Neuronal stem cell (in vitro differentiated cells): ENCODE measurements around the gene PXDN.

Source experiments
- DNase-seq: peaks from one replicate; pipeline ENCODE4 v3.0.0-alpha.2; 2013; ENCODE audit warnings: low spot score
- H2AFZ ChIP-seq: one replicate; pipeline ENCODE4 v1.6.1; 2013; ENCODE audit warnings: mild to moderate bottlenecking, low read length, inconsistent platforms
- H2AK5ac ChIP-seq: 2 replicates; pipeline ENCODE4 v1.6.1; 2013; ENCODE audit warnings: low read depth, mild to moderate bottlenecking, inconsistent platforms, low read length, moderate library complexity, mixed read lengths
- H2BK120ac ChIP-seq: 2 replicates; pipeline ENCODE4 v1.6.1; 2013; ENCODE audit warnings: low read depth, mild to moderate bottlenecking, inconsistent platforms, low read length, moderate library complexity, mixed read lengths
- H2BK12ac ChIP-seq: one replicate; pipeline ENCODE4 v1.6.1; 2013; ENCODE audit warnings: low read length, inconsistent platforms
- H2BK15ac ChIP-seq: 2 replicates; pipeline ENCODE4 v1.6.1; 2013; ENCODE audit warnings: mild to moderate bottlenecking, low read length, inconsistent platforms, mixed read lengths
- H2BK5ac ChIP-seq: one replicate; pipeline ENCODE4 v1.6.1; 2013; ENCODE audit warnings: inconsistent platforms, mild to moderate bottlenecking, low read length, moderate library complexity
- H3K14ac ChIP-seq: one replicate; pipeline ENCODE4 v1.6.1; 2013; ENCODE audit warnings: low read length, inconsistent platforms
- H3K18ac ChIP-seq: 2 replicates; pipeline ENCODE4 v1.6.1; 2013; ENCODE audit warnings: low read length, inconsistent platforms
- H3K23ac ChIP-seq: 2 replicates; pipeline ENCODE4 v1.6.1; 2013; ENCODE audit warnings: low read depth, mild to moderate bottlenecking, mixed read lengths, low read length, inconsistent platforms; ENCODE audit not compliant: poor library complexity
- H3K27ac ChIP-seq: replicated peaks from 3 replicates; pipeline ENCODE4 v1.5.1; 2013; ENCODE audit warnings: low read length, inconsistent platforms
- H3K27me3 ChIP-seq, 3 experiments: 2 replicates each; pipeline ENCODE4 v1.6.1; 2013; ENCODE audit warnings: low read length in 3 of 3, mild to moderate bottlenecking in 2 of 3, inconsistent platforms in 1 of 3, low read depth in 1 of 3, mixed read lengths in 1 of 3, moderate library complexity in 1 of 3; ENCODE audit not compliant: control insufficient read depth in 3 of 3, insufficient read depth in 3 of 3
- H3K36me3 ChIP-seq, 2 donors: replicated peaks in 1 of 2; 2 replicates each; pipeline ENCODE4 v1.6.1; 2013; ENCODE audit warnings: low read length in 2 of 2; ENCODE audit not compliant: control insufficient read depth in 2 of 2, insufficient read depth in 2 of 2
- H3K4ac ChIP-seq: 2 replicates; pipeline ENCODE4 v1.6.1; 2013; ENCODE audit warnings: inconsistent platforms, mild to moderate bottlenecking, low read length, moderate library complexity
- H3K4me1 ChIP-seq, 2 donors: 1 replicate in 1 of 2; 2 replicates in 1 of 2; pipeline ENCODE4 v1.6.1; 2013; ENCODE audit warnings: low read length in 2 of 2, low read depth in 1 of 2; ENCODE audit not compliant: control insufficient read depth in 2 of 2, insufficient read depth in 1 of 2
- H3K4me2 ChIP-seq: one replicate; pipeline ENCODE4 v1.6.1; 2013; ENCODE audit warnings: mild to moderate bottlenecking, low read length, inconsistent platforms; ENCODE audit not compliant: insufficient read depth, poor library complexity, severe bottlenecking
- H3K4me3 ChIP-seq, 2 donors: 2 replicates each; pipeline ENCODE4 v1.5.1; 2013; ENCODE audit warnings: low read length in 2 of 2, mild to moderate bottlenecking in 2 of 2, inconsistent platforms in 1 of 2, moderate library complexity in 1 of 2
- H3K79me1 ChIP-seq: one replicate; pipeline ENCODE4 v1.6.1; 2013; ENCODE audit warnings: low read depth, mild to moderate bottlenecking, inconsistent platforms, low read length, moderate library complexity
- H3K9ac ChIP-seq: one replicate; pipeline ENCODE4 v1.6.1; 2013; ENCODE audit warnings: mild to moderate bottlenecking, low read depth, low read length, inconsistent platforms; ENCODE audit not compliant: poor library complexity
- H3K9me3 ChIP-seq, 2 donors: replicated peaks in 1 of 2; 2 replicates each; pipeline versions ENCODE3 to v1.6.1; 2013; ENCODE audit warnings: low read length in 2 of 2, mild to moderate bottlenecking in 2 of 2, inconsistent platforms in 1 of 2, low read depth in 1 of 2, mixed read lengths in 1 of 2, moderate library complexity in 1 of 2; ENCODE audit not compliant: control insufficient read depth in 2 of 2, insufficient read depth in 1 of 2
- H4K8ac ChIP-seq: one replicate; pipeline ENCODE4 v1.6.1; 2013; ENCODE audit warnings: low read depth, mild to moderate bottlenecking, inconsistent platforms, low read length, moderate library complexity
- H4K91ac ChIP-seq: one replicate; pipeline ENCODE4 v1.6.1; 2013; ENCODE audit warnings: low read length, low read depth, mild to moderate bottlenecking, inconsistent platforms; ENCODE audit not compliant: poor library complexity
- WGBS, 2 donors: extraction: QIAGEN DNeasy Blood & Tissue Kit; methylation state at CpG; one replicate each; pipeline ENCODE4 v1.1.7; 2013; ENCODE audit warnings: missing lambda C conversion rate in 2 of 2, mixed read lengths in 1 of 2; ENCODE audit not compliant: insufficient read length in 2 of 2, insufficient replicate concordance in 1 of 2; ENCODE audit errors: extremely low coverage in 2 of 2; 5-methylcytosine and 5-hydroxymethylcytosine counted together

Gene PXDN

DNA sequence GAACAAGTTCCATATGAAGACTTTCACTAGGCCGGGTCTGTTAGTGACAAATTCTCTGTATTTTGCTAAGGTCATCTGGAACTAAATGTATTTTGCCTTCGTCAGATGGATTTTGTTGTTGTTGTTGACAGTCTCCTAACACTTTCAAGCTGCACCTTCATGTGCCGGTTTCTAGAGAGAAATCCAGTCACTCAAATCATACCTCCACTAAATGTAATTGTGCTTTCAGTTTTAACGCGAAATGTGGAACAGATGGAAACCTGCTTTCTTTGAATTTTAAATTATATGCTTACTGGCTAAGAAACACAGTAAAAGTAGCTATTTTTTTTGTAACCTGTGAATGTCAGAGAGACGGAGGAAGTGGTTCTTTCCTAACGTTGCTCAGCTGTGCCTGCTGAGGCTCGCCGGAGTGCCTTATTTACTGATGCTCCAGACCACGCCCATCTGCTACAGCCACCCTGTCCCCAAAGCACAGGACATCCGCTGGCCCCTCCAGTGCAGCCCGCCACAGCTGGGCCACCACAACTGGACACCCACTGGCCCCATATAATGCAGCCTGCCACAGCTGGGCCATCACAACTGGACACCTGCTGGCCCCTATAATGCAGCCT lies 134.7 kb downstream of the PXDN start:
- Histone ChIP-seq H3K9me3 (no peaks in the 10 kb centered on the region), H4K91ac (no peak overlapping the region), H3K27ac (no peak overlapping the region), H2BK5ac (peak overlapping the region; percentile 59), H2AK5ac (peak overlapping the region; percentile 65), H3K4me3 (no peak overlapping the region), H4K8ac (no peak overlapping the region), H3K4me2 (no peak overlapping the region), H3K14ac (peak overlapping the region; percentile 94), H3K4me1 (peaks cover 4 to 14% of the 10 kb centered on the region in 2 donors), H2BK120ac (no peak overlapping the region), H2BK12ac (no peak overlapping the region), H3K79me1 (no peaks in the 10 kb centered on the region), H3K36me3 (no peaks in the 10 kb centered on the region), H3K4ac (no peak overlapping the region), H3K23ac (peak overlapping the region; percentile 50), H3K9ac (no peak overlapping the region), H3K27me3 (no peaks in the 10 kb centered on the region), H2BK15ac (no peak overlapping the region), H2AFZ (no peak overlapping the region), H3K18ac (peak overlapping the region; percentile 88)
- no CpG with 5 or more reads among the region's 12 CpGs for WGBS, 2 donors
- DNase-seq, result no peak

GRCh38 chr2:1609040-1609439 lies 135.3 kb downstream of the PXDN start:
- H2AFZ ChIP-seq, result no peak overlapping the region
- no peak overlapping the region for H2BK5ac ChIP-seq
- H3K4me3 ChIP-seq, result no peak overlapping the region
- H2AK5ac ChIP-seq, result no peak overlapping the region
- no peaks in the 10 kb centered on the region for H3K36me3 ChIP-seq
- WGBS, 2 donors, result no CpG with 5 or more reads among the region's 3 CpGs
- no peak overlapping the region for H3K4me2 ChIP-seq
- no peak overlapping the region for H3K4ac ChIP-seq
- H3K79me1 ChIP-seq, result no peaks in the 10 kb centered on the region
- H2BK12ac ChIP-seq, result no peak overlapping the region
- no peak overlapping the region for H3K9ac ChIP-seq
- H3K27ac ChIP-seq, result no peak overlapping the region
- H3K18ac ChIP-seq, result no peak overlapping the region
- H3K9me3 ChIP-seq, result no peaks in the 10 kb centered on the region
- no peaks in the 10 kb centered on the region for H3K27me3 ChIP-seq
- no peak overlapping the region for H3K23ac ChIP-seq
- DNase-seq, result no peak
- no peak overlapping the region for H2BK120ac ChIP-seq
- H2BK15ac ChIP-seq, result no peak overlapping the region
- no peak overlapping the region for H3K14ac ChIP-seq
- peaks cover 4 to 11% of the 10 kb centered on the region in 2 donors for H3K4me1 ChIP-seq
- H4K8ac ChIP-seq, result no peak overlapping the region
- no peak overlapping the region for H4K91ac ChIP-seq

DNA sequence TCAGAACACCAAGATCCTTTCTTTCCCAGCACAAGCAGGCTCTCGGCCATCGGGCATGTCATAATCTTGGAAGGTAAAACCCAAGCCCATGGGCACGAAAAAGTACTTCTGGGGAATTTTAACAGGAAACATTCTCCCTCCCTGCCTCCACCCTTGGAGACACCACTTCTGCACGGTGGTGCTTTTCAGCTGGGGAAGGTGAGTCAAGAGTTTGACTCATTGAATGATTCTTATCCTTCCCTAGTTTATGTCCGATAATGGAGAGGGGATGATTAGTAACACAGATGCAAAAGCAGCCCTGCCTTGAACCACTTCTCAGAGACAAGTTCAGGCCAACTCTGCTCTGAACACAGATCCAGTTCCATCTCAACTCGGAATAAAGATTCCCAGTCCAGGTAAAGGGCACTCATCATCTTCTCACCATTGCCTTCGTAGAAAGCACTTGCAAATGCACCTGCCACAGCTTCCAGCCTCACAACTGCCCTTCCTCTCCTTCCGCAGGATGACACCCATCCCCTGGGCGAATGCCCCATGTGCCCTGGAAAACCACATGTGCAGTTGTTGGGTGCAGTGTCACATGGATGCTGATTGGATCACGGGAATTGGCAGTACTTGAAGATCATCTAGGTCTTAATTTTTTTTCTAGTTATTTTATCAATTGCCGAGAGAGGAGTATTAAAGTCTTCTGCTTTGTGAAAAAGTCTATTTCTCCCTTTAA lies 136.2 kb downstream of the PXDN start:
- Histone ChIP-seq H3K18ac (no peak overlapping the region), H3K9me3 (no peaks in the 10 kb centered on the region), H3K27me3 (no peaks in the 10 kb centered on the region), H3K27ac (no peak overlapping the region), H2BK12ac (no peak overlapping the region), H3K4me1 (peaks cover 0 to 4% of the 10 kb centered on the region in 2 donors), H2AK5ac (no peak overlapping the region), H3K4me2 (no peak overlapping the region), H3K23ac (no peak overlapping the region), H3K14ac (peak overlapping the region; percentile 10), H2BK15ac (no peak overlapping the region), H3K36me3 (peaks cover 0 to 2% of the 10 kb centered on the region in 2 donors), H2BK120ac (no peak overlapping the region), H2BK5ac (no peak overlapping the region), H3K4ac (no peak overlapping the region), H2AFZ (no peak overlapping the region), H4K8ac (no peak overlapping the region), H3K9ac (no peak overlapping the region), H4K91ac (no peak overlapping the region), H3K4me3 (no peak overlapping the region), H3K79me1 (no peaks in the 10 kb centered on the region)
- WGBS, 2 donors, result no CpG with 5 or more reads among the region's 11 CpGs
- no peak for DNase-seq

GRCh38 chr2:1607236-1607920 lies 136.9 kb downstream of the PXDN start:
- H3K9ac ChIP-seq, result no peak overlapping the region
- no peak overlapping the region for H3K14ac ChIP-seq
- H4K91ac ChIP-seq, result no peak overlapping the region
- H4K8ac ChIP-seq, result no peak overlapping the region
- H2AK5ac ChIP-seq, result no peak overlapping the region
- no peak overlapping the region for H3K4ac ChIP-seq
- H3K79me1 ChIP-seq, result no peaks in the 10 kb centered on the region
- H3K18ac ChIP-seq, result no peak overlapping the region
- no peak overlapping the region for H2BK120ac ChIP-seq
- H3K36me3 ChIP-seq, result peaks cover 0 to 2% of the 10 kb centered on the region in 2 donors
- no peaks in the 10 kb centered on the region for H3K9me3 ChIP-seq
- H3K23ac ChIP-seq, result no peak overlapping the region
- WGBS, 2 donors, result no CpG with 5 or more reads among the region's 7 CpGs
- H2BK12ac ChIP-seq, result no peak overlapping the region
- H3K4me3 ChIP-seq, result no peak overlapping the region
- peak overlapping the region; percentile 16 for H2BK15ac ChIP-seq
- H3K27me3 ChIP-seq, result no peaks in the 10 kb centered on the region
- H3K4me2 ChIP-seq, result no peak overlapping the region
- H3K4me1 ChIP-seq, result peaks cover 0 to 3% of the 10 kb centered on the region in 2 donors
- no peak overlapping the region for H3K27ac ChIP-seq
- no peak for DNase-seq
- no peak overlapping the region for H2AFZ ChIP-seq
- H2BK5ac ChIP-seq, result no peak overlapping the region
